Neuronal stem cell (in vitro differentiated cells): ENCODE data around the gene IDI2.

Experiments
- DNase-seq: peaks from one replicate; pipeline ENCODE4 v3.0.0-alpha.2; 2013; ENCODE audit warnings: low spot score
- H2AFZ ChIP-seq: one replicate; pipeline ENCODE4 v1.6.1; 2013; ENCODE audit warnings: mild to moderate bottlenecking, low read length, inconsistent platforms
- H2AK5ac ChIP-seq: 2 replicates; pipeline ENCODE4 v1.6.1; 2013; ENCODE audit warnings: low read depth, mild to moderate bottlenecking, inconsistent platforms, low read length, moderate library complexity, mixed read lengths
- H2BK120ac ChIP-seq: 2 replicates; pipeline ENCODE4 v1.6.1; 2013; ENCODE audit warnings: low read depth, mild to moderate bottlenecking, inconsistent platforms, low read length, moderate library complexity, mixed read lengths
- H2BK12ac ChIP-seq: one replicate; pipeline ENCODE4 v1.6.1; 2013; ENCODE audit warnings: low read length, inconsistent platforms
- H2BK15ac ChIP-seq: 2 replicates; pipeline ENCODE4 v1.6.1; 2013; ENCODE audit warnings: mild to moderate bottlenecking, low read length, inconsistent platforms, mixed read lengths
- H2BK5ac ChIP-seq: one replicate; pipeline ENCODE4 v1.6.1; 2013; ENCODE audit warnings: inconsistent platforms, mild to moderate bottlenecking, low read length, moderate library complexity
- H3K14ac ChIP-seq: one replicate; pipeline ENCODE4 v1.6.1; 2013; ENCODE audit warnings: low read length, inconsistent platforms
- H3K18ac ChIP-seq: 2 replicates; pipeline ENCODE4 v1.6.1; 2013; ENCODE audit warnings: low read length, inconsistent platforms
- H3K23ac ChIP-seq: 2 replicates; pipeline ENCODE4 v1.6.1; 2013; ENCODE audit warnings: low read depth, mild to moderate bottlenecking, mixed read lengths, low read length, inconsistent platforms; ENCODE audit not compliant: poor library complexity
- H3K27ac ChIP-seq: replicated peaks from 3 replicates; pipeline ENCODE4 v1.5.1; 2013; ENCODE audit warnings: low read length, inconsistent platforms
- H3K27me3 ChIP-seq, 3 experiments: 2 replicates each; pipeline ENCODE4 v1.6.1; 2013; ENCODE audit warnings: low read length in 3 of 3, mild to moderate bottlenecking in 2 of 3, inconsistent platforms in 1 of 3, low read depth in 1 of 3, mixed read lengths in 1 of 3, moderate library complexity in 1 of 3; ENCODE audit not compliant: control insufficient read depth in 3 of 3, insufficient read depth in 3 of 3
- H3K36me3 ChIP-seq, 2 donors: replicated peaks in 1 of 2; 2 replicates each; pipeline ENCODE4 v1.6.1; 2013; ENCODE audit warnings: low read length in 2 of 2; ENCODE audit not compliant: control insufficient read depth in 2 of 2, insufficient read depth in 2 of 2
- H3K4ac ChIP-seq: 2 replicates; pipeline ENCODE4 v1.6.1; 2013; ENCODE audit warnings: inconsistent platforms, mild to moderate bottlenecking, low read length, moderate library complexity
- H3K4me1 ChIP-seq, 2 donors: 1 replicate in 1 of 2; 2 replicates in 1 of 2; pipeline ENCODE4 v1.6.1; 2013; ENCODE audit warnings: low read length in 2 of 2, low read depth in 1 of 2; ENCODE audit not compliant: control insufficient read depth in 2 of 2, insufficient read depth in 1 of 2
- H3K4me2 ChIP-seq: one replicate; pipeline ENCODE4 v1.6.1; 2013; ENCODE audit warnings: mild to moderate bottlenecking, low read length, inconsistent platforms; ENCODE audit not compliant: insufficient read depth, poor library complexity, severe bottlenecking
- H3K4me3 ChIP-seq, 2 donors: 2 replicates each; pipeline ENCODE4 v1.5.1; 2013; ENCODE audit warnings: low read length in 2 of 2, mild to moderate bottlenecking in 2 of 2, inconsistent platforms in 1 of 2, moderate library complexity in 1 of 2
- H3K79me1 ChIP-seq: one replicate; pipeline ENCODE4 v1.6.1; 2013; ENCODE audit warnings: low read depth, mild to moderate bottlenecking, inconsistent platforms, low read length, moderate library complexity
- H3K9ac ChIP-seq: one replicate; pipeline ENCODE4 v1.6.1; 2013; ENCODE audit warnings: mild to moderate bottlenecking, low read depth, low read length, inconsistent platforms; ENCODE audit not compliant: poor library complexity
- H3K9me3 ChIP-seq, 2 donors: replicated peaks in 1 of 2; 2 replicates each; pipeline versions ENCODE3 to v1.6.1; 2013; ENCODE audit warnings: low read length in 2 of 2, mild to moderate bottlenecking in 2 of 2, inconsistent platforms in 1 of 2, low read depth in 1 of 2, mixed read lengths in 1 of 2, moderate library complexity in 1 of 2; ENCODE audit not compliant: control insufficient read depth in 2 of 2, insufficient read depth in 1 of 2
- H4K8ac ChIP-seq: one replicate; pipeline ENCODE4 v1.6.1; 2013; ENCODE audit warnings: low read depth, mild to moderate bottlenecking, inconsistent platforms, low read length, moderate library complexity
- H4K91ac ChIP-seq: one replicate; pipeline ENCODE4 v1.6.1; 2013; ENCODE audit warnings: low read length, low read depth, mild to moderate bottlenecking, inconsistent platforms; ENCODE audit not compliant: poor library complexity
- WGBS, 2 donors: extraction: QIAGEN DNeasy Blood & Tissue Kit; methylation state at CpG; one replicate each; pipeline ENCODE4 v1.1.7; 2013; ENCODE audit warnings: missing lambda C conversion rate in 2 of 2, mixed read lengths in 1 of 2; ENCODE audit not compliant: insufficient read length in 2 of 2, insufficient replicate concordance in 1 of 2; ENCODE audit errors: extremely low coverage in 2 of 2; 5-methylcytosine and 5-hydroxymethylcytosine counted together

Gene IDI2

DNA sequence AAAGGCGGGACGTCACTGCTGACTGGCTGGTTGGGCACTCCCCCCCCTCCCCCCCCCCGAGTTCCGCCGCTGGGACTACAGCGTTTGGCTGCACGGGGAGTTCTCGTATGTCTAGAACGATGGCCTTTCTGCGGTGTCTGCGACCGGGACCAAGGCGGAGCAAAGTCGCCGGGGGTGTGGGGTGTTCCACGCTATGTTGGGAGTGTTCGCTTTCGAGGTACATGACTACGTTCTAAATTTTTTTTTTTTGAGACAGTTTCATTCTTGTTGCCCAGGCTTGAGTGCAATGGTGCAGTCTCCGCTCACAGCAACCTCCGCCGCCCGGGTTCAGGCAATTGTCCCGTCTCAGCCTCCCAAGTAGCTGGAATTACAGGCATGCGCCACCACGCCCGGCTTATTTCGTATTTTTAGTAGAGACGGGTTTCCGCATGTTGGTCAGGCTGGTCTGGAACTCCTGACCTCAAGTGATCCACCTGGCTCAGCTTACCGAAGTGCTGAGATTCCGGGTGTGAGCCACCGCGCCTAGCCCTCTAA, 23.8 kb upstream of the IDI2 start:
- peaks cover 8 to 72% of the 10 kb centered on the region in 2 donors for H3K36me3 ChIP-seq

DNA sequence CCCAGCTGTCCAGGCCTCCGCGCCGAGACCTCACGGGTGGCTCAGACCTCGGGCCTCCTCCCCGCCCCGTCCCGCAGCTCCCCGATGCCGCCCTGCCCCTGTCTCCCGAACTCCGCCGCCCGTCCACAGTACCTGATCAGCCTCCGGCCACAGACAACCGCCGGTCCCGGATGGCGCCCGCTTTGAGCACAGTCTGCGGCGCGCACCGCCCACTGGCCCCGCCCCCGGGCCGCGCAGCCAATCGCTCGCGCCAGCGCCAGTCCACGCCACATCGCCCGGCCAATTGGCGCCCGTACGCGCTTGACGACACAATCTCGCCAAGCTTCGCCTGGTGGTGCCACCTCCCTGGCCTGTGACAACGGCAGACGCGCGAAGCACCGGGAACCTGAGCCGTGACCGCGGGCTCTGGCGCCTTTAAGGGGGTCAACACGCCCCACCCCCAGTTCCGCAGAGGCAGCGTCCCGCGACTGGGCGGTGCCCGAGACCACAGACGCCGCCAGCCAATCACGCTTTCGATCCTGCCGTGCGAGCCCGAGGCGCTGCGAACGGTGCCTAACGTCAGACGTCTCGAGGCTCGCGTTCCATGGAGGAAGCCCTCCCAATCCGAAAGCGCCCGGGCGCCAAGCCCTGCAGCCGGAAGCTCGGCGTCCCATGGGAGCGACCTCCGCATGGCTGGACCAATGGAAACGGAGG, 23.2 kb upstream of the IDI2 start, which contains the start of gene IDI1:
Gene IDI1 (minus strand): TSS at position 388 of the 693 bp plus-strand sequence. CDS start 116 bp downstream, at position 272.
- H2BK120ac ChIP-seq = peak within 1 kb of the TSS; percentile 89
- H4K8ac ChIP-seq = no peak within 1 kb of the TSS
- peak within 1 kb of the TSS; percentile 28 for H3K14ac ChIP-seq
- H4K91ac ChIP-seq = no peak within 1 kb of the TSS
- H3K18ac ChIP-seq = peak within 1 kb of the TSS; percentile 88
- peak within 1 kb of the TSS; percentile 64 for H2AFZ ChIP-seq
- peak within 1 kb of the TSS; percentile 97 for H3K23ac ChIP-seq
- H3K36me3 ChIP-seq = peaks cover 11 to 72% of the 10 kb centered on the region in 2 donors
- H3K27ac ChIP-seq = peak within 1 kb of the TSS; percentile 100
- H3K4me2 ChIP-seq = peak within 1 kb of the TSS; percentile 56
- no peak within 1 kb of the TSS for H3K4ac ChIP-seq
- H2BK5ac ChIP-seq = peak within 1 kb of the TSS; percentile 97
- no peaks in the 10 kb centered on the region for H3K79me1 ChIP-seq
- peak within 1 kb of the TSS; percentile 98 for H3K9ac ChIP-seq
- peak within 1 kb of the TSS; percentile 83 to 100 for H3K4me3 ChIP-seq
- no CpG with 5 or more reads among the region's 83 CpGs for WGBS, 2 donors
- H3K9me3 ChIP-seq = peaks cover 1 to 4% of the 10 kb centered on the region in 2 donors
- peak within 1 kb of the TSS; percentile 81 for H2AK5ac ChIP-seq
- peak; percentile 97 for DNase-seq
- no peak within 1 kb of the TSS for H2BK12ac ChIP-seq
- peak within 1 kb of the TSS; percentile 68 for H2BK15ac ChIP-seq
- H3K27me3 ChIP-seq = no peaks in the 10 kb centered on the region
- peaks cover 11 to 22% of the 10 kb centered on the region in 2 donors for H3K4me1 ChIP-seq

More for the DNA sequence above, 23.8 kb upstream of the IDI2 start:
- Histone ChIP-seq H4K8ac (no peak overlapping the region), H3K27me3 (no peaks in the 10 kb centered on the region), H3K4ac (no peak overlapping the region), H2BK120ac (no peak overlapping the region), H3K4me1 (peaks cover 10 to 20% of the 10 kb centered on the region in 2 donors), H2AFZ (peak overlapping the region; percentile 61), H2AK5ac (peak overlapping the region; percentile 32), H3K23ac (peak overlapping the region; percentile 97), H3K9me3 (peaks cover 1 to 4% of the 10 kb centered on the region in 2 donors), H2BK5ac (peak overlapping the region; percentile 97), H3K79me1 (peaks cover 1% of the 10 kb centered on the region), H4K91ac (no peak overlapping the region), H3K18ac (peak overlapping the region; percentile 81), H2BK15ac (no peak overlapping the region), H3K14ac (no peak overlapping the region), H3K9ac (peak overlapping the region; percentile 63), H2BK12ac (no peak overlapping the region), H3K4me3 (peak overlapping the region; percentile 83 to 100), H3K4me2 (peak overlapping the region; percentile 52), H3K27ac (peak overlapping the region; percentile 100)
- DNase-seq = no peak
- WGBS, 2 donors = no CpG with 5 or more reads among the region's 34 CpGs

DNA sequence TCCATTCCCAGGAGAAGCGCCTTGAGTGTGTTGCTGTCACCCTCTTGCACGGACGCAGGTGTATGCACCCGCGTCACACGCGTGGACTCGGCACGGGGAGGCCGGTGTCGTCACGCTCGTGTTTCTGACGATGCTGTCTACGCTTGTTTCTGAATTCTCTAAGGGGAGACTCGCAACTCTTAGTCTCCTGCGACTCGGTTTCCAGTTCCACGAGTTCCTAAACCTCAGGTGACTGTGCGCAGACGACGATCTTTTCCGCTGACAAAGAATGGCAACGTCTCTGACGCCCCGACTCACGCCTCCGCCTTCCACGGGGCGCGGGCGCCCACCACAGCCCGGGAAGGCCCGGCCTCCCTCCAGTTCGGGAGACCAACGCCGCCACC, 22.7 kb upstream of the IDI2 start:
- no peak overlapping the region for H4K91ac ChIP-seq
- H3K27me3 ChIP-seq = no peaks in the 10 kb centered on the region
- WGBS, 2 donors = no CpG with 5 or more reads among the region's 37 CpGs
- H2BK120ac ChIP-seq = peak overlapping the region; percentile 89
- H3K36me3 ChIP-seq = peaks cover 16 to 72% of the 10 kb centered on the region in 2 donors
- peak overlapping the region; percentile 81 for H2AK5ac ChIP-seq
- peak overlapping the region; percentile 98 for H3K9ac ChIP-seq
- no peaks in the 10 kb centered on the region for H3K79me1 ChIP-seq
- no peak for DNase-seq
- no peak overlapping the region for H2BK12ac ChIP-seq
- H2AFZ ChIP-seq = peak overlapping the region; percentile 64
- H3K18ac ChIP-seq = peak overlapping the region; percentile 80
- peak overlapping the region; percentile 100 for H3K27ac ChIP-seq
- peak overlapping the region; percentile 83 to 100 for H3K4me3 ChIP-seq
- H3K14ac ChIP-seq = peak overlapping the region; percentile 28
- peak overlapping the region; percentile 47 for H3K4me2 ChIP-seq
- H3K4me1 ChIP-seq = peaks cover 11 to 22% of the 10 kb centered on the region in 2 donors
- H3K23ac ChIP-seq = peak overlapping the region; percentile 97
- peak overlapping the region; percentile 97 for H2BK5ac ChIP-seq
- H3K9me3 ChIP-seq = peaks cover 1 to 4% of the 10 kb centered on the region in 2 donors
- H4K8ac ChIP-seq = no peak overlapping the region
- peak overlapping the region; percentile 68 for H2BK15ac ChIP-seq
- H3K4ac ChIP-seq = no peak overlapping the region

DNA sequence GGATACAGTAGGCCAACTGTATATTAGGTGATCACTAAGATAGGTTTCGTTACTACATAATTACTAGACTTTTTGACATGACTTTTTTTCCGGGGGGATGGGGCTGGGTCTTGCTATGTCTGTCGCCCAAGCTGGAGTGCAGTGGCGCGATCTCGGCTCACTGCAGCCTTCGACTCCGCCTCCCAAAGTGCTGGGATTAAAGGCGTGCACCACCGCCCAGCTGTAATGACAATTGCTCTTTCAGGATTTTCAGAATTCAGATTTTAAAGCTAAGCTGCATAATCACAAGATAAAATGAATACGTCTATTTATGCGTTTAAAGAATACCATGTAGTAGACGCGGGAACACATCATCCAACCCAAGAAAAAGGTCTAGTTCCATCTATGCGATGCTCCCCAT, 22.3 kb upstream of the IDI2 start:
- H3K27me3 ChIP-seq = no peaks in the 10 kb centered on the region
- H3K18ac ChIP-seq = peak overlapping the region; percentile 80
- peaks cover 17 to 72% of the 10 kb centered on the region in 2 donors for H3K36me3 ChIP-seq
- peak overlapping the region; percentile 98 for H3K9ac ChIP-seq
- H2BK5ac ChIP-seq = peak overlapping the region; percentile 97
- H3K4me3 ChIP-seq = peak overlapping the region; percentile 83 to 100
- no peak overlapping the region for H2AK5ac ChIP-seq
- H4K8ac ChIP-seq = no peak overlapping the region
- no peak overlapping the region for H4K91ac ChIP-seq
- no peaks in the 10 kb centered on the region for H3K79me1 ChIP-seq
- peak overlapping the region; percentile 28 for H3K14ac ChIP-seq
- peaks cover 11 to 22% of the 10 kb centered on the region in 2 donors for H3K4me1 ChIP-seq
- no peak overlapping the region for H2BK12ac ChIP-seq
- peak overlapping the region; percentile 89 for H2BK120ac ChIP-seq
- peak overlapping the region; percentile 47 for H3K4me2 ChIP-seq
- H3K23ac ChIP-seq = peak overlapping the region; percentile 97
- WGBS, 2 donors = no CpG with 5 or more reads among the region's 15 CpGs
- no peak for DNase-seq
- H3K9me3 ChIP-seq = peaks cover 1 to 4% of the 10 kb centered on the region in 2 donors
- H2AFZ ChIP-seq = no peak overlapping the region
- no peak overlapping the region for H2BK15ac ChIP-seq
- peak overlapping the region; percentile 100 for H3K27ac ChIP-seq
- H3K4ac ChIP-seq = no peak overlapping the region
